Measurements from ENCODE around the gene CEP128. TPM values are rescaled to one million over a fixed set of nuclear protein-coding genes. Genes with fewer than 3 reads are reported as not detected.

The CEP128 gene
- total RNA-seq, 2 experiments from 2014 or later, result 71.9 to 137 TPM

GRCh38 chr14:80621701-80622100 lies 319.8 kb downstream of the CEP128 start:
- Histone ChIP-seq H3K9me3 (ENCODE audit: low read length) (no peaks in the 10 kb centered on the region), H3K9me2 (ENCODE audit: insufficient read depth, low read length) (no peaks in the 10 kb centered on the region), H3K79me2 (ENCODE audit: insufficient read depth, low read depth, low read length) (no peaks in the 10 kb centered on the region), H3K4me1 (ENCODE audit: insufficient read depth, low read length, poor library complexity, severe bottlenecking) (no peaks in the 10 kb centered on the region), H3K36me3 (ENCODE audit: insufficient read depth, low read length) (no peaks in the 10 kb centered on the region), H3K4me3 (ENCODE audit: low read depth, low read length, poor library complexity, severe bottlenecking) (no peak overlapping the region), H3K4me2 (ENCODE audit: low read length) (no peak overlapping the region), H3K27ac (ENCODE audit: low read depth, low read length, poor library complexity, severe bottlenecking) (no peak overlapping the region), H2AFZ (ENCODE audit: low read length) (no peak overlapping the region), H4K20me1 (ENCODE audit: insufficient read depth, low read length) (no peaks in the 10 kb centered on the region)
- no peak for TF ChIP-seq CTCF (conservative IDR thresholded peaks at IDR 0.05; ENCODE audit: low read length)
- no peak for TF ChIP-seq EZH2phosphoT487 (IDR thresholded peaks at IDR 0.05; ENCODE audit: borderline replicate concordance, low read depth, low read length)
- intact Hi-C loops (cut with micrococcal nuclease; ENCODE audit: unreplicated experiment), result no loop called here
- ChIA-PET POLR2A (no interaction called here), CTCF (ENCODE audit: unreplicated experiment) (no interaction called here)
- no TSS peak for BruUV-seq (replicated peaks)
- no peak for DNase-seq (ENCODE audit: low spot score)

- Histone ChIP-seq H2AFZ (ENCODE audit: low read length) (no peak overlapping the region), H4K20me1 (ENCODE audit: insufficient read depth, low read length) (no peaks in the 10 kb centered on the region), H3K27ac (ENCODE audit: low read depth, low read length, poor library complexity, severe bottlenecking) (no peak overlapping the region), H3K4me3 (ENCODE audit: low read depth, low read length, poor library complexity, severe bottlenecking) (no peak overlapping the region), H3K4me1 (ENCODE audit: insufficient read depth, low read length, poor library complexity, severe bottlenecking) (no peaks in the 10 kb centered on the region), H3K79me2 (ENCODE audit: insufficient read depth, low read depth, low read length) (no peaks in the 10 kb centered on the region), H3K9me3 (ENCODE audit: low read length) (no peaks in the 10 kb centered on the region), H3K9me2 (ENCODE audit: insufficient read depth, low read length) (no peaks in the 10 kb centered on the region), H3K4me2 (ENCODE audit: low read length) (no peak overlapping the region), H3K36me3 (ENCODE audit: insufficient read depth, low read length) (no peaks in the 10 kb centered on the region)
- TF ChIP-seq EZH2phosphoT487 (IDR thresholded peaks at IDR 0.05; ENCODE audit: borderline replicate concordance, low read depth, low read length) (no peak), CTCF (conservative IDR thresholded peaks at IDR 0.05; ENCODE audit: low read length) (no peak)
- intact Hi-C loops (cut with micrococcal nuclease; ENCODE audit: unreplicated experiment), result no loop called here
- BruUV-seq (replicated peaks), result no TSS peak
- POLR2A ChIA-PET, result no interaction called here
- DNase-seq (ENCODE audit: low spot score), result no peak
- CTCF ChIA-PET (ENCODE audit: unreplicated experiment), result no interaction called here
Observed at GRCh38 chr14:80620434-80620833, 321.1 kb downstream of the CEP128 start.

GRCh38 chr14:80618751-80619329 lies 322.7 kb downstream of the CEP128 start:
- H2AFZ ChIP-seq (ENCODE audit: low read length), result no peak overlapping the region
- H3K4me3 ChIP-seq (ENCODE audit: low read depth, low read length, poor library complexity, severe bottlenecking), result no peak overlapping the region
- no TSS peak for BruUV-seq (replicated peaks)
- no peaks in the 10 kb centered on the region for H4K20me1 ChIP-seq (ENCODE audit: insufficient read depth, low read length)
- no peaks in the 10 kb centered on the region for H3K9me3 ChIP-seq (ENCODE audit: low read length)
- no peak overlapping the region for H3K27ac ChIP-seq (ENCODE audit: low read depth, low read length, poor library complexity, severe bottlenecking)
- no peaks in the 10 kb centered on the region for H3K9me2 ChIP-seq (ENCODE audit: insufficient read depth, low read length)
- no peaks in the 10 kb centered on the region for H3K79me2 ChIP-seq (ENCODE audit: insufficient read depth, low read depth, low read length)
- TF ChIP-seq CTCF (conservative IDR thresholded peaks at IDR 0.05; ENCODE audit: low read length), result no peak
- no peak for TF ChIP-seq EZH2phosphoT487 (IDR thresholded peaks at IDR 0.05; ENCODE audit: borderline replicate concordance, low read depth, low read length)
- intact Hi-C loops (cut with micrococcal nuclease; ENCODE audit: unreplicated experiment), result no loop called here
- H3K36me3 ChIP-seq (ENCODE audit: insufficient read depth, low read length), result no peaks in the 10 kb centered on the region
- CTCF ChIA-PET (ENCODE audit: unreplicated experiment), result no interaction called here
- POLR2A ChIA-PET, result interaction anchor here (0.6 to 1.6 kb wide), 3 partner anchors 11 to 171 kb away, joined by 3 to 4 read pairs (median 3); no protein-coding TSS in a partner anchor
- no peak for DNase-seq (ENCODE audit: low spot score)
- no peaks in the 10 kb centered on the region for H3K4me1 ChIP-seq (ENCODE audit: insufficient read depth, low read length, poor library complexity, severe bottlenecking)
- H3K4me2 ChIP-seq (ENCODE audit: low read length), result no peak overlapping the region

Measured in OCI-LY7 (cell line).